HG03025 (cell line): ENCODE measurements around the gene PPP4R4.

Source experiments
- ATAC-seq: cut with Tn5 transposase; IDR thresholded peaks from one replicate; pipeline ENCODE4 v1.9.1; 2021; ENCODE audit warnings: mild to moderate bottlenecking, moderate library complexity; ENCODE audit not compliant: unreplicated experiment, low FRiP score

Gene PPP4R4

GRCh38 chr14:94305620-94306019 is 131.5 kb downstream of the PPP4R4 start:
- ATAC-seq = no peak

GRCh38 chr14:94306047-94306978 is 132.2 kb downstream of the PPP4R4 start:
- ATAC-seq = no peak

- ATAC-seq = no peak
These were observed 133.4 kb downstream of the PPP4R4 start for GRCh38 chr14:94307410-94307992.

GRCh38 chr14:94309721-94310120 is 135.6 kb downstream of the PPP4R4 start:
- ATAC-seq = no peak

- ATAC-seq = no peak
These were observed 136.1 kb downstream of the PPP4R4 start for GRCh38 chr14:94310248-94310647.

GRCh38 chr14:94312481-94313246 is 138.5 kb downstream of the PPP4R4 start:
- ATAC-seq = no peak

GRCh38 chr14:94313991-94314655 is 140.0 kb downstream of the PPP4R4 start:
- ATAC-seq = no peak

- no peak for ATAC-seq
These were observed 140.8 kb downstream of the PPP4R4 start for GRCh38 chr14:94314890-94315289.

GRCh38 chr14:94316692-94317091 is 142.6 kb downstream of the PPP4R4 start:
- ATAC-seq = no peak

GRCh38 chr14:94317259-94317658 is 143.1 kb downstream of the PPP4R4 start:
- no peak for ATAC-seq

GRCh38 chr14:94320243-94320642 is 146.1 kb downstream of the PPP4R4 start:
- ATAC-seq = no peak

GRCh38 chr14:94321421-94322271 is 147.5 kb downstream of the PPP4R4 start:
- ATAC-seq = no peak

GRCh38 chr14:94322648-94323570 is 148.8 kb downstream of the PPP4R4 start, which contains the start of gene SERPINA6:
SERPINA6 (minus strand) TSS chr14:94323336; CDS start chr14:94314648, 8,688 bp downstream.
- no peak for ATAC-seq

GRCh38 chr14:94328196-94328595 is 154.1 kb downstream of the PPP4R4 start:
- no peak for ATAC-seq
